CD8-positive, alpha-beta memory T cell (primary cell): ENCODE measurements around the gene PNPLA2. TPM values are rescaled to one million over a fixed set of nuclear protein-coding genes. Genes with fewer than 3 reads are reported as not detected.

Source experiments
- CTCF ChIA-PET: fragments of 350-600 bp; sonication (Branson Sonifier 250); formaldehyde crosslinking; loops from one replicate; lab custom pipeline; 2021; ENCODE audit warnings: antibody characterized with exemption; lab: Charles Lee
- POLR2A ChIA-PET: fragments of 350-600 bp; sonication (Branson Sonifier 250); formaldehyde crosslinking; loops from one replicate; lab custom pipeline; 2021; ENCODE audit warnings: antibody characterized with exemption; lab: Charles Lee
- DNase-seq, 5 donors: peaks; one replicate each; pipeline versions ENCODE4 v3.0.0 to v3.0.0-alpha.2; 2020 to 2022; ENCODE audit warnings: mixed read lengths in 1 of 5
- H3K27ac ChIP-seq: one replicate; pipeline ENCODE4 v1.7.0; 2013; ENCODE audit warnings: low read depth, mild to moderate bottlenecking, low read length, moderate library complexity
- H3K27me3 ChIP-seq: 2 replicates; pipeline ENCODE4 v1.7.0; 2013; ENCODE audit warnings: low read length, mild to moderate bottlenecking; ENCODE audit not compliant: insufficient read depth, poor library complexity, severe bottlenecking
- H3K36me3 ChIP-seq: 2 replicates; pipeline ENCODE4 v1.7.0; 2013; ENCODE audit warnings: mild to moderate bottlenecking, low read length, moderate library complexity; ENCODE audit not compliant: insufficient read depth
- H3K4me1 ChIP-seq: 2 replicates; pipeline ENCODE4 v1.7.0; 2013; ENCODE audit warnings: mild to moderate bottlenecking, low read length, moderate library complexity; ENCODE audit not compliant: insufficient read depth
- H3K4me3 ChIP-seq: 2 replicates; pipeline ENCODE4 v1.7.0; 2013; ENCODE audit warnings: mild to moderate bottlenecking, low read length
- H3K9me3 ChIP-seq: 2 replicates; pipeline ENCODE4 v1.7.0; 2013; ENCODE audit warnings: mild to moderate bottlenecking, low read length
- H3K27ac Mint-ChIP-seq, 8 donors: one replicate each; pipeline ENCODE4 v1.8.0; 2020 to 2021; ENCODE audit warnings: mixed read lengths in 8 of 8, mild to moderate bottlenecking in 6 of 8, inconsistent platforms in 3 of 8, moderate library complexity in 3 of 8
- H3K27me3 Mint-ChIP-seq, 2 donors: one replicate each; pipeline ENCODE4 v1.8.0; 2020 to 2021; ENCODE audit warnings: mixed read lengths in 2 of 2, mild to moderate bottlenecking in 1 of 2, moderate library complexity in 1 of 2
- H3K36me3 Mint-ChIP-seq, 3 donors: one replicate each; pipeline ENCODE4 v1.8.0; 2020 to 2021; ENCODE audit warnings: mixed read lengths in 3 of 3, inconsistent platforms in 1 of 3, mild to moderate bottlenecking in 1 of 3
- H3K4me1 Mint-ChIP-seq, 3 donors: one replicate each; pipeline ENCODE4 v1.8.0; 2020 to 2021; ENCODE audit warnings: mixed read lengths in 3 of 3, inconsistent platforms in 1 of 3, mild to moderate bottlenecking in 1 of 3
- H3K4me3 Mint-ChIP-seq, 7 donors: one replicate each; pipeline ENCODE4 v1.8.0; 2020 to 2021; ENCODE audit warnings: mixed read lengths in 7 of 7, mild to moderate bottlenecking in 6 of 7, moderate library complexity in 4 of 7, inconsistent platforms in 2 of 7
- H3K9me3 Mint-ChIP-seq, 5 donors: one replicate each; pipeline ENCODE4 v1.8.0; 2020 to 2022; ENCODE audit warnings: mixed read lengths in 5 of 5, mild to moderate bottlenecking in 3 of 5, moderate library complexity in 2 of 5, inconsistent platforms in 1 of 5
- polyA plus RNA-seq: library from polyadenylated mRNA; unstranded; fragments of 300-500 nt; fragmentation: Illumina TruSeq; gene quantifications from one replicate; pipeline ENCODE4 v1.2.3, GENCODE V29; 2021
- total RNA-seq, 2 experiments: library from RNA; stranded (reverse); gene quantifications; one replicate each; pipeline ENCODE4 v1.2.3, GENCODE V29; 2021

Gene PNPLA2
- total and polyA plus RNA-seq, 3 experiments from 2014 or later: 41.5 to 53.0 (median 49.8) TPM

GRCh38 chr11:829847-830294, 11.2 kb downstream of the PNPLA2 start:
- peaks cover 0 to 7% (median 4%) of the 10 kb centered on the region in 3 donors for H3K36me3 Mint-ChIP-seq
- ChIA-PET CTCF (interaction anchor here (1.9 kb wide), 1 partner anchor 18 kb away, joined by 7 read pairs; no protein-coding TSS in a partner anchor), POLR2A (interaction anchor here (1.3 to 3.3 kb wide), 3 partner anchors 10 to 34 kb away, joined by 3 to 16 read pairs (median 6); partner anchors contain the start of gene PNPLA2)
- no peaks in the 10 kb centered on the region for H3K9me3 Mint-ChIP-seq
- peak overlapping the region; percentile 28 for H3K4me3 ChIP-seq
- DNase-seq: no peak
- H3K27ac ChIP-seq: no peak overlapping the region
- no peaks in the 10 kb centered on the region for H3K36me3 ChIP-seq
- peaks cover 4 to 69% (median 18%) of the 10 kb centered on the region in 3 donors for H3K4me1 Mint-ChIP-seq
- peaks cover 20% of the 10 kb centered on the region for H3K27me3 ChIP-seq
- H3K4me1 ChIP-seq: peaks cover 47% of the 10 kb centered on the region
- H3K27ac Mint-ChIP-seq: no peak overlapping the region
- H3K4me3 Mint-ChIP-seq: peak overlapping the region; percentile 52 to 84 (median 64)
- peaks cover 9 to 19% of the 10 kb centered on the region in 2 donors for H3K27me3 Mint-ChIP-seq
- H3K9me3 ChIP-seq: no peaks in the 10 kb centered on the region

- H3K4me3 Mint-ChIP-seq: peak overlapping the region; percentile 52 to 84 (median 64)
- peaks cover 4 to 70% (median 18%) of the 10 kb centered on the region in 3 donors for H3K4me1 Mint-ChIP-seq
- peaks cover 47% of the 10 kb centered on the region for H3K4me1 ChIP-seq
- H3K36me3 Mint-ChIP-seq: peaks cover 0 to 1% (median 0%) of the 10 kb centered on the region in 3 donors
- no peaks in the 10 kb centered on the region for H3K36me3 ChIP-seq
- H3K27me3 ChIP-seq: peaks cover 20% of the 10 kb centered on the region
- H3K4me3 ChIP-seq: peak overlapping the region; percentile 32
- H3K27ac Mint-ChIP-seq: no peak overlapping the region
- peak; percentile 58 to 77 (median 64) for DNase-seq
- H3K27me3 Mint-ChIP-seq: peaks cover 7 to 19% of the 10 kb centered on the region in 2 donors
- H3K27ac ChIP-seq: no peak overlapping the region
- ChIA-PET POLR2A (interaction anchor here (0.9 to 3.3 kb wide), 4 partner anchors 10 to 35 kb away, joined by 3 to 16 read pairs (median 4); partner anchors contain the start of genes PNPLA2 and TSPAN4), CTCF (interaction anchor here (0.7 to 1.9 kb wide), 3 partner anchors 11 to 18 kb away, joined by 3 to 7 read pairs (median 5); partner anchors contain the start of gene PNPLA2)
- no peaks in the 10 kb centered on the region for H3K9me3 Mint-ChIP-seq
- no peaks in the 10 kb centered on the region for H3K9me3 ChIP-seq
These were observed 11.8 kb downstream of the PNPLA2 start for GRCh38 chr11:830295-831117.

- Mint-ChIP-seq H3K27me3 (peaks cover 7 to 19% of the 10 kb centered on the region in 2 donors), H3K9me3 (no peaks in the 10 kb centered on the region), H3K36me3 (no peaks in the 10 kb centered on the region), H3K4me1 (peaks cover 4 to 70% (median 18%) of the 10 kb centered on the region in 3 donors), H3K4me3 (peak overlapping the region; percentile 33 to 74 (median 54)), H3K27ac (peak overlapping the region in 1 of 8 donors; percentile 52)
- DNase-seq: no peak
- no peaks in the 10 kb centered on the region for H3K36me3 ChIP-seq
- H3K4me1 ChIP-seq: peaks cover 47% of the 10 kb centered on the region
- H3K27me3 ChIP-seq: peaks cover 20% of the 10 kb centered on the region
- ChIA-PET POLR2A (interaction anchor here (0.9 to 3.3 kb wide), 5 partner anchors 9 to 27 kb away, joined by 3 to 16 read pairs (median 5); partner anchors contain the start of genes PNPLA2 and TSPAN4), CTCF (interaction anchor here (0.7 to 1.9 kb wide), 4 partner anchors 9 to 17 kb away, joined by 3 to 7 read pairs (median 4); partner anchors contain the start of gene PNPLA2)
- H3K4me3 ChIP-seq: no peak overlapping the region
- H3K27ac ChIP-seq: no peak overlapping the region
- H3K9me3 ChIP-seq: no peaks in the 10 kb centered on the region
These were observed 12.6 kb downstream of the PNPLA2 start for GRCh38 chr11:831118-831864.

GRCh38 chr11:831961-832528, 13.3 kb downstream of the PNPLA2 start:
- peak overlapping the region; percentile 38 for H3K27ac ChIP-seq
- H3K36me3 ChIP-seq: no peaks in the 10 kb centered on the region
- Mint-ChIP-seq H3K36me3 (peaks cover 0 to 2% (median 0%) of the 10 kb centered on the region in 3 donors), H3K27ac (peak overlapping the region in 1 of 8 donors; percentile 52), H3K27me3 (peaks cover 4 to 19% of the 10 kb centered on the region in 2 donors), H3K4me1 (peaks cover 0 to 64% (median 14%) of the 10 kb centered on the region in 3 donors), H3K4me3 (peak overlapping the region; percentile 33 to 67 (median 54)), H3K9me3 (no peaks in the 10 kb centered on the region)
- ChIA-PET CTCF (interaction anchor here (0.7 to 1.4 kb wide), 4 partner anchors 9 to 16 kb away, joined by 3 to 6 read pairs (median 4); partner anchors contain the start of genes POLR2L and TSPAN4), POLR2A (interaction anchor here (0.5 to 3.3 kb wide), 6 partner anchors 9 to 137 kb away, joined by 3 to 16 read pairs (median 5); partner anchors contain the start of genes PNPLA2, RPLP2, TMEM80 and TSPAN4)
- H3K27me3 ChIP-seq: peaks cover 20% of the 10 kb centered on the region
- H3K4me3 ChIP-seq: peak overlapping the region; percentile 19
- peaks cover 44% of the 10 kb centered on the region for H3K4me1 ChIP-seq
- no peak for DNase-seq
- H3K9me3 ChIP-seq: no peaks in the 10 kb centered on the region

- Mint-ChIP-seq H3K4me3 (peak within 1 kb of the TSS; percentile 63 to 87 (median 72)), H3K36me3 (peaks cover 0 to 5% (median 0%) of the 10 kb centered on the region in 3 donors), H3K4me1 (peaks cover 0 to 61% (median 12%) of the 10 kb centered on the region in 3 donors), H3K9me3 (no peaks in the 10 kb centered on the region), H3K27ac (peak within 1 kb of the TSS in 3 of 8 donors; percentile 52 to 84 (median 66)), H3K27me3 (peaks cover 3 to 17% of the 10 kb centered on the region in 2 donors)
- H3K4me1 ChIP-seq: peaks cover 40% of the 10 kb centered on the region
- ChIA-PET CTCF (interaction anchor here (0.7 to 1.3 kb wide), 3 partner anchors 10 to 16 kb away, joined by 3 to 6 read pairs (median 4); partner anchors contain the start of genes POLR2L and TSPAN4), POLR2A (interaction anchor here (0.5 to 3.3 kb wide), 5 partner anchors 10 to 137 kb away, joined by 3 to 16 read pairs (median 5); partner anchors contain the start of genes PNPLA2, RPLP2 and TMEM80)
- DNase-seq: peak in 3 of 5 donors; percentile 44 to 63 (median 44)
- H3K9me3 ChIP-seq: no peaks in the 10 kb centered on the region
- H3K36me3 ChIP-seq: no peaks in the 10 kb centered on the region
- H3K27me3 ChIP-seq: peaks cover 18% of the 10 kb centered on the region
- H3K27ac ChIP-seq: peak within 1 kb of the TSS; percentile 59
- peak within 1 kb of the TSS; percentile 34 for H3K4me3 ChIP-seq
These were observed 13.9 kb downstream of the PNPLA2 start, which contains the start of gene CD151 for GRCh38 chr11:832529-833113. Gene CD151, plus strand, starts transcription at chr11:832952. Its CDS starts 3,118 bp downstream, at chr11:836070.

GRCh38 chr11:833114-833791, 14.5 kb downstream of the PNPLA2 start:
- H3K27ac Mint-ChIP-seq: no peak overlapping the region
- H3K27me3 Mint-ChIP-seq: peaks cover 3 to 11% of the 10 kb centered on the region in 2 donors
- peaks cover 11% of the 10 kb centered on the region for H3K27me3 ChIP-seq
- H3K9me3 ChIP-seq: no peaks in the 10 kb centered on the region
- peaks cover 0 to 59% (median 10%) of the 10 kb centered on the region in 3 donors for H3K4me1 Mint-ChIP-seq
- no peaks in the 10 kb centered on the region for H3K36me3 ChIP-seq
- H3K9me3 Mint-ChIP-seq: no peaks in the 10 kb centered on the region
- peak overlapping the region; percentile 41 to 87 (median 72) for H3K4me3 Mint-ChIP-seq
- peak overlapping the region; percentile 59 for H3K27ac ChIP-seq
- ChIA-PET CTCF (interaction anchor here (1.1 kb wide), 1 partner anchor 9 kb away, joined by 6 read pairs; the partner anchor contains the start of genes POLR2L and TSPAN4), POLR2A (interaction anchor here (0.7 to 1.3 kb wide), 3 partner anchors 9 to 24 kb away, joined by 3 to 6 read pairs (median 5); partner anchors contain the start of genes POLR2L, RPLP2 and TSPAN4)
- DNase-seq: peak in 1 of 5 donors; percentile 51
- peaks cover 0 to 10% (median 0%) of the 10 kb centered on the region in 3 donors for H3K36me3 Mint-ChIP-seq
- H3K4me3 ChIP-seq: peak overlapping the region; percentile 34
- H3K4me1 ChIP-seq: peaks cover 35% of the 10 kb centered on the region
